ENCODE measurements around the gene BRPF3.
A peak's percentile ranks its signal among the peaks of the same experiment; 100 is the strongest.
"Not testable (repeated sequence)": the region's sequence is repeated elsewhere in the genome, so short reads cannot be mapped to it uniquely, and the experiment has no call there.

Gene BRPF3

GRCh38 chr6:36200998-36201596, 4.6 kb downstream of the BRPF3 start:
- DNase-seq: no peak

GRCh38 chr6:36201612-36202011, 5.1 kb downstream of the BRPF3 start:
- DNase-seq: no peak

GRCh38 chr6:36202101-36202500, 5.6 kb downstream of the BRPF3 start:
- DNase-seq: no peak

GRCh38 chr6:36204068-36204753, 7.7 kb downstream of the BRPF3 start:
- DNase-seq: no peak

- no peak for DNase-seq
Measured at GRCh38 chr6:36207155-36207554, 10.6 kb downstream of the BRPF3 start.

- no peak for DNase-seq
Measured at GRCh38 chr6:36209606-36210005, 13.1 kb downstream of the BRPF3 start.

- no peak for DNase-seq
Measured at GRCh38 chr6:36210182-36210581, 13.6 kb downstream of the BRPF3 start.

- no peak for DNase-seq
Measured at GRCh38 chr6:36210886-36211595, 14.5 kb downstream of the BRPF3 start.

GRCh38 chr6:36216559-36216958, 20.0 kb downstream of the BRPF3 start:
- no peak for DNase-seq

- DNase-seq: no peak
Measured at GRCh38 chr6:36217188-36217587, 20.6 kb downstream of the BRPF3 start.

- DNase-seq: no peak
Measured at GRCh38 chr6:36217946-36218345, 21.4 kb downstream of the BRPF3 start.

- DNase-seq: not testable (repeated sequence)
Measured at GRCh38 chr6:36218516-36218915, 22.0 kb downstream of the BRPF3 start.

- DNase-seq: no peak
Measured at GRCh38 chr6:36219081-36219480, 22.5 kb downstream of the BRPF3 start.

- no peak for DNase-seq
Measured at GRCh38 chr6:36220226-36220625, 23.7 kb downstream of the BRPF3 start.

- DNase-seq: no peak
Measured at GRCh38 chr6:36221674-36222073, 25.1 kb downstream of the BRPF3 start.

GRCh38 chr6:36222924-36223323, 26.4 kb downstream of the BRPF3 start:
- DNase-seq: no peak

- DNase-seq: no peak
Measured at GRCh38 chr6:36223706-36224105, 27.2 kb downstream of the BRPF3 start.

- peak; percentile 32 for DNase-seq
Measured at GRCh38 chr6:36224918-36225461, 28.4 kb downstream of the BRPF3 start.

GRCh38 chr6:36226438-36227047, 30.0 kb downstream of the BRPF3 start:
- peak; percentile 73 for DNase-seq

- DNase-seq: peak; percentile 91
Measured at GRCh38 chr6:36227379-36228228, 31.1 kb downstream of the BRPF3 start.

GRCh38 chr6:36229223-36229622, 32.7 kb downstream of the BRPF3 start:
- no peak for DNase-seq

- DNase-seq: no peak
Measured at GRCh38 chr6:36230371-36230770, 33.8 kb downstream of the BRPF3 start.

GRCh38 chr6:36232172-36232571, 35.6 kb downstream of the BRPF3 start:
- DNase-seq: no peak
